Sciatic nerve (tissue), 2 donors: Measurements from ENCODE around the gene ZMYM1. TPM values are rescaled to one million over a fixed set of nuclear protein-coding genes. Genes with fewer than 3 reads are reported as not detected.
"Not testable (repeated sequence)": the region's sequence is repeated elsewhere in the genome, so short reads cannot be mapped to it uniquely, and the experiment has no call there.

Experiments
- ATAC-seq: fragments of 200-7000 bp; cut with Tn5 transposase; one replicate; pipeline ENCODE4 v1.9.1; 2020; ENCODE audit warnings: mild to moderate bottlenecking, moderate library complexity
- DNase-seq: peaks from one replicate; pipeline ENCODE4 v3.0.0-alpha.2; 2020; ENCODE audit warnings: low spot score
- intact Hi-C: fragments of 100-400 bp; cut with DNase I; formaldehyde crosslinking; loops from one replicate; pipeline ENCODE4 v1.14.2; 2022
- total RNA-seq: library from RNA; stranded (reverse); fragmentation: NEBNext Ultra II Directional; extraction: Animal tissue kit (Norgen Biotek cat#: 25700); gene quantifications from one replicate; pipeline ENCODE4 v1.2.1, GENCODE V29; 2021
- donor health status: DM: no; HTN: no; CAD: no.
- donor health status: DM: no; HTN: no; CAD: no.

ZMYM1 gene
- total RNA-seq = 18.2 TPM

- peak; percentile 98 for ATAC-seq
- DNase-seq = peak; percentile 91
- intact Hi-C loops = no loop called here
These were observed at the start of gene ZMYM1 for GRCh38 chr1:35079003-35079930. TSS of gene ZMYM1 (plus strand) at chr1:35079385. CDS start at chr1:35093988, 14,603 bp downstream.

- ATAC-seq (no peak), DNase-seq (no peak)
- intact Hi-C loops = no loop called here
These were observed 49.4 kb upstream of the ZMYM1 start for GRCh38 chr1:35029761-35030160.

- intact Hi-C loops = no loop called here
- ATAC-seq = no peak
These were observed 48.8 kb upstream of the ZMYM1 start for GRCh38 chr1:35030338-35030737.

GRCh38 chr1:35030756-35031446 lies 48.3 kb upstream of the ZMYM1 start:
- intact Hi-C loops = no loop called here
- DNase-seq = no peak
- ATAC-seq = peak; percentile 49

More at GRCh38 chr1:35030338-35030737, 48.8 kb upstream of the ZMYM1 start:
- no peak for DNase-seq

GRCh38 chr1:35032384-35032739 lies 46.8 kb upstream of the ZMYM1 start:
- DNase-seq (no peak), ATAC-seq (no peak)
- intact Hi-C loops = no loop called here

GRCh38 chr1:35033346-35033745 lies 45.8 kb upstream of the ZMYM1 start:
- DNase-seq (no peak), ATAC-seq (no peak)
- intact Hi-C loops = no loop called here

GRCh38 chr1:35036621-35037020 lies 42.6 kb upstream of the ZMYM1 start:
- ATAC-seq = no peak

GRCh38 chr1:35037206-35037605 lies 42.0 kb upstream of the ZMYM1 start:
- DNase-seq (no peak), ATAC-seq (no peak)
- intact Hi-C loops = no loop called here

More at GRCh38 chr1:35036621-35037020, 42.6 kb upstream of the ZMYM1 start:
- DNase-seq = no peak
- intact Hi-C loops = no loop called here

GRCh38 chr1:35038723-35039122 lies 40.5 kb upstream of the ZMYM1 start:
- DNase-seq (no peak), ATAC-seq (no peak)
- intact Hi-C loops = no loop called here

GRCh38 chr1:35043498-35043897 lies 35.7 kb upstream of the ZMYM1 start:
- ATAC-seq (no peak), DNase-seq (no peak)
- intact Hi-C loops = no loop called here

- ATAC-seq = no peak
- intact Hi-C loops = no loop called here
- DNase-seq = no peak
These were observed 34.8 kb upstream of the ZMYM1 start for GRCh38 chr1:35044431-35044830.

GRCh38 chr1:35046730-35047129 lies 32.5 kb upstream of the ZMYM1 start:
- no peak for ATAC-seq
- intact Hi-C loops = no loop called here
- DNase-seq = no peak

- intact Hi-C loops = no loop called here
- no peak for DNase-seq
- no peak for ATAC-seq
These were observed 31.9 kb upstream of the ZMYM1 start for GRCh38 chr1:35047188-35047858.

GRCh38 chr1:35049116-35049515 lies 30.1 kb upstream of the ZMYM1 start:
- ATAC-seq (no peak), DNase-seq (no peak)
- intact Hi-C loops = no loop called here

GRCh38 chr1:35053433-35053832 lies 25.8 kb upstream of the ZMYM1 start:
- intact Hi-C loops = loop anchor here (1.0 kb wide), 1 partner anchor 27 kb away; no protein-coding TSS in a partner anchor
- no peak for DNase-seq
- no peak for ATAC-seq

GRCh38 chr1:35054282-35054681 lies 24.9 kb upstream of the ZMYM1 start:
- DNase-seq, ATAC-seq, intact Hi-C loops: not testable (repeated sequence)

- intact Hi-C loops, DNase-seq, ATAC-seq: not testable (repeated sequence)
These were observed 20.9 kb upstream of the ZMYM1 start for GRCh38 chr1:35058321-35058720.

- intact Hi-C loops = no loop called here
- ATAC-seq (no peak), DNase-seq (no peak)
These were observed 20.2 kb upstream of the ZMYM1 start for GRCh38 chr1:35058988-35059387.

- ATAC-seq (no peak), DNase-seq (no peak)
These were observed 16.5 kb upstream of the ZMYM1 start for GRCh38 chr1:35062518-35063196.

More at GRCh38 chr1:35062518-35063196, 16.5 kb upstream of the ZMYM1 start:
- intact Hi-C loops = no loop called here
